H1 (cell line): ENCODE results near the gene CBX4. TPM values are rescaled to one million over a fixed set of nuclear protein-coding genes. Genes with fewer than 3 reads are reported as not detected.
A peak's percentile ranks its signal among the peaks of the same experiment; 100 is the strongest.

Experiments used
- CTCF ChIA-PET: fragments of 300-600 bp; sonication (Branson Sonifier 250); formaldehyde crosslinking; loops from one replicate; lab custom pipeline; 2021; ENCODE audit not compliant: partially characterized antibody; lab: Charles Lee
- POLR2A ChIA-PET: fragments of 300-600 bp; sonication (Branson Sonifier 250); formaldehyde crosslinking; loops from one replicate; lab custom pipeline; 2021; ENCODE audit warnings: inconsistent platforms; ENCODE audit not compliant: partially characterized antibody; lab: Charles Lee
- DNase-seq, 2 experiments: peaks; one replicate each; pipeline versions ENCODE4 v3.0.0 to v3.0.0-alpha.2; 2010 to 2022; ENCODE audit warnings: low spot score in 2 of 2, low read depth in 1 of 2, mixed read lengths in 1 of 2
- FAIRE-seq: peaks from 2 replicates; lab custom pipeline; 2011; peaks lifted over from hg19 to GRCh38; lab: Jason Lieb, UNC
- H2AFZ ChIP-seq: 2 replicates; pipeline ENCODE4 v1.8.1; 2012; ENCODE audit warnings: low read length, inconsistent platforms
- H2AK5ac ChIP-seq: 2 replicates; pipeline ENCODE4 v1.6.1; 2013; ENCODE audit warnings: low read depth, low read length
- H2BK120ac ChIP-seq: replicated peaks from 2 replicates; pipeline ENCODE3; 2013; ENCODE audit warnings: low read depth, low read length, inconsistent platforms
- H2BK12ac ChIP-seq: 2 replicates; pipeline ENCODE4 v1.6.1; 2013; ENCODE audit warnings: low read depth, low read length
- H2BK15ac ChIP-seq: 2 replicates; pipeline ENCODE4 v1.6.1; 2013; ENCODE audit warnings: low read length
- H2BK20ac ChIP-seq: 2 replicates; pipeline ENCODE4 v1.6.1; 2013; ENCODE audit warnings: low read length
- H2BK5ac ChIP-seq: 2 replicates; pipeline ENCODE4 v1.6.1; 2013; ENCODE audit warnings: low read depth, low read length
- H3K14ac ChIP-seq: 2 replicates; pipeline ENCODE4 v1.6.1; 2013; ENCODE audit warnings: inconsistent platforms; ENCODE audit not compliant: insufficient read length
- H3K18ac ChIP-seq: 2 replicates; pipeline ENCODE4 v1.6.1; 2013; ENCODE audit warnings: low read length; ENCODE audit errors: extremely low read depth
- H3K23ac ChIP-seq: 2 replicates; pipeline ENCODE4 v1.6.1; 2013; ENCODE audit warnings: inconsistent platforms; ENCODE audit not compliant: insufficient read length
- H3K23me2 ChIP-seq: 2 replicates; pipeline ENCODE4 v1.6.1; 2013; ENCODE audit warnings: low read depth, low read length
- H3K27ac ChIP-seq: 2 replicates; pipeline ENCODE4 v1.6.1; 2011; ENCODE audit warnings: low read depth, low read length, inconsistent platforms
- H3K27me3 ChIP-seq, 4 experiments: replicated peaks in 1 of 4; 1 replicate in 1 of 4; 2 replicates in 3 of 4; pipeline versions ENCODE4 v1.6.1 to v1.8.1; 2011 to 2013; ENCODE audit warnings: low read length in 3 of 4, mild to moderate bottlenecking in 3 of 4, inconsistent platforms in 2 of 4, mixed read lengths in 2 of 4, moderate library complexity in 1 of 4; ENCODE audit not compliant: control insufficient read depth in 3 of 4, insufficient read depth in 3 of 4; ENCODE audit errors: extremely low read depth in 1 of 4
- H3K36me3 ChIP-seq, 4 experiments: 2 replicates each; pipeline versions ENCODE4 v1.6.1 to v1.8.1; 2011 to 2013; ENCODE audit warnings: mild to moderate bottlenecking in 4 of 4, low read length in 3 of 4, moderate library complexity in 2 of 4, control low read depth in 1 of 4, inconsistent platforms in 1 of 4; ENCODE audit not compliant: insufficient read depth in 4 of 4, control insufficient read depth in 2 of 4
- H3K4ac ChIP-seq: replicated peaks from 2 replicates; pipeline ENCODE3; 2013; ENCODE audit warnings: low read length, low read depth, mixed read lengths, inconsistent platforms; ENCODE audit not compliant: insufficient read length
- H3K4me1 ChIP-seq, 4 experiments: replicated peaks in 1 of 4; 1 replicate in 1 of 4; 2 replicates in 3 of 4; pipeline versions ENCODE4 v1.6.1 to v1.8.1; 2011 to 2013; ENCODE audit warnings: low read length in 3 of 4, inconsistent platforms in 2 of 4, mixed read lengths in 1 of 4; ENCODE audit not compliant: insufficient read depth in 4 of 4, control insufficient read depth in 3 of 4
- H3K4me2 ChIP-seq, 2 experiments: 2 replicates each; pipeline versions ENCODE4 v1.6.1 to v1.8.1; 2011 to 2013; ENCODE audit warnings: low read depth in 2 of 2, low read length in 2 of 2, control low read depth in 1 of 2, inconsistent platforms in 1 of 2, mild to moderate bottlenecking in 1 of 2; ENCODE audit not compliant: insufficient read depth in 1 of 2
- H3K4me3 ChIP-seq, 4 experiments: fragments of 200-600, 300-600 bp in 1 of 4; sonication (generic), shearing (Covaris generic), sonication (Bioruptor Twin) in 1 of 4; 2 replicates each; pipeline versions ENCODE4 v1.5.1 to v1.8.1; 2011 to 2016; ENCODE audit warnings: low read length in 4 of 4, low read depth in 3 of 4, control low read depth in 2 of 4, inconsistent platforms in 2 of 4, mild to moderate bottlenecking in 2 of 4, mixed read lengths in 1 of 4, moderate library complexity in 1 of 4; ENCODE audit not compliant: insufficient read depth in 2 of 4; ENCODE audit errors: extremely low read depth in 1 of 4
- H3K56ac ChIP-seq: replicated peaks from 2 replicates; pipeline ENCODE3; 2013; ENCODE audit warnings: low read depth, mild to moderate bottlenecking, mixed read lengths, low read length, inconsistent platforms; ENCODE audit not compliant: insufficient read length
- H3K79me1 ChIP-seq: 2 replicates; pipeline ENCODE4 v1.6.1; 2013; ENCODE audit warnings: low read depth, low read length, control low read depth
- H3K79me2 ChIP-seq, 2 experiments: 2 replicates each; pipeline versions ENCODE4 v1.6.1 to v1.8.1; 2012 to 2013; ENCODE audit warnings: low read length in 2 of 2, mild to moderate bottlenecking in 2 of 2, inconsistent platforms in 1 of 2; ENCODE audit not compliant: insufficient read depth in 2 of 2, control insufficient read depth in 1 of 2
- H3K9ac ChIP-seq, 4 experiments: replicated peaks in 1 of 4; 1 replicate in 1 of 4; 2 replicates in 3 of 4; pipeline versions ENCODE4 v1.6.1 to v1.8.1; 2011 to 2013; ENCODE audit warnings: low read depth in 3 of 4, low read length in 3 of 4, control low read depth in 2 of 4, mild to moderate bottlenecking in 2 of 4, moderate library complexity in 2 of 4, inconsistent platforms in 1 of 4; ENCODE audit errors: extremely low read depth in 1 of 4
- H3K9me3 ChIP-seq, 2 experiments: 2 replicates each; pipeline versions ENCODE4 v1.6.1 to v1.8.1; 2012 to 2013; ENCODE audit warnings: mild to moderate bottlenecking in 2 of 2, moderate library complexity in 2 of 2, control low read depth in 1 of 2, inconsistent platforms in 1 of 2, low read depth in 1 of 2, low read length in 1 of 2, mixed read lengths in 1 of 2; ENCODE audit not compliant: insufficient read depth in 2 of 2
- H4K20me1 ChIP-seq, 2 experiments: replicated peaks in 1 of 2; 2 replicates each; pipeline versions ENCODE3 to v1.8.1; 2011 to 2013; ENCODE audit warnings: inconsistent platforms in 2 of 2, low read length in 2 of 2, mild to moderate bottlenecking in 1 of 2; ENCODE audit not compliant: insufficient read depth in 2 of 2, control insufficient read depth in 1 of 2
- H4K5ac ChIP-seq: 2 replicates; pipeline ENCODE4 v1.6.1; 2013; ENCODE audit warnings: low read length, low read depth, mixed read lengths, inconsistent platforms; ENCODE audit not compliant: insufficient read length
- H4K8ac ChIP-seq: 2 replicates; pipeline ENCODE4 v1.8.0; 2013; ENCODE audit warnings: mild to moderate bottlenecking, moderate library complexity, low read length, inconsistent platforms; ENCODE audit not compliant: insufficient read depth; ENCODE audit errors: extremely low read depth
- H4K91ac ChIP-seq: replicated peaks from 2 replicates; pipeline ENCODE3; 2013; ENCODE audit warnings: low read length, mixed read lengths, inconsistent platforms; ENCODE audit not compliant: insufficient read length
- ATF2 ChIP-seq: IDR thresholded peaks from 2 replicates; pipeline ENCODE4 v1.6.1; 2012; ENCODE audit warnings: low read length, inconsistent platforms
- WGBS, 2 experiments: shearing (Covaris generic) in 1 of 2; methylation state at CpG; one replicate each; pipeline versions ENCODE4 v1.1.6 to v1.1.7; 2013 to 2015; ENCODE audit warnings: low lambda C conversion rate in 2 of 2, mixed read lengths in 2 of 2, inconsistent platforms in 1 of 2, low coverage in 1 of 2, missing lambda C conversion rate in 1 of 2; ENCODE audit not compliant: insufficient replicate concordance in 2 of 2, insufficient coverage in 1 of 2, insufficient read length in 1 of 2; ENCODE audit errors: extremely low coverage in 1 of 2, missing lambda C conversion rate in 1 of 2; 5-methylcytosine and 5-hydroxymethylcytosine counted together
- polyA plus RNA-seq, 7 experiments: library from polyadenylated mRNA; depleted of rRNA in 3 of 7; stranded (reverse) in 5 of 7; unstranded in 2 of 7; fragments of >200 nt in 5 of 7; fragments of 200-250 nt in 2 of 7; gene quantifications; 1 replicate in 5 of 7; 2 replicates in 1 of 7; 4 replicates in 1 of 7; pipeline versions ENCODE4 v1.2.1 to v1.2.3, GENCODE V29; 2011 to 2013; ENCODE audit warnings: missing spikeins in 2 of 7, mixed read lengths in 2 of 7
- total RNA-seq: library from RNA; stranded (reverse); fragmentation: NEBNext Ultra II Directional; extraction: Animal tissue kit (Norgen Biotek cat#: 25700); gene quantifications from 2 replicates; pipeline ENCODE4 v1.2.1, GENCODE V29; 2021

CBX4 gene
- total and polyA plus RNA-seq, 2 of the 8 experiments (the other 6 are each of a cell fraction or from before 2014, with no cell fraction given) = 1.8 to 4.0 TPM

DNA sequence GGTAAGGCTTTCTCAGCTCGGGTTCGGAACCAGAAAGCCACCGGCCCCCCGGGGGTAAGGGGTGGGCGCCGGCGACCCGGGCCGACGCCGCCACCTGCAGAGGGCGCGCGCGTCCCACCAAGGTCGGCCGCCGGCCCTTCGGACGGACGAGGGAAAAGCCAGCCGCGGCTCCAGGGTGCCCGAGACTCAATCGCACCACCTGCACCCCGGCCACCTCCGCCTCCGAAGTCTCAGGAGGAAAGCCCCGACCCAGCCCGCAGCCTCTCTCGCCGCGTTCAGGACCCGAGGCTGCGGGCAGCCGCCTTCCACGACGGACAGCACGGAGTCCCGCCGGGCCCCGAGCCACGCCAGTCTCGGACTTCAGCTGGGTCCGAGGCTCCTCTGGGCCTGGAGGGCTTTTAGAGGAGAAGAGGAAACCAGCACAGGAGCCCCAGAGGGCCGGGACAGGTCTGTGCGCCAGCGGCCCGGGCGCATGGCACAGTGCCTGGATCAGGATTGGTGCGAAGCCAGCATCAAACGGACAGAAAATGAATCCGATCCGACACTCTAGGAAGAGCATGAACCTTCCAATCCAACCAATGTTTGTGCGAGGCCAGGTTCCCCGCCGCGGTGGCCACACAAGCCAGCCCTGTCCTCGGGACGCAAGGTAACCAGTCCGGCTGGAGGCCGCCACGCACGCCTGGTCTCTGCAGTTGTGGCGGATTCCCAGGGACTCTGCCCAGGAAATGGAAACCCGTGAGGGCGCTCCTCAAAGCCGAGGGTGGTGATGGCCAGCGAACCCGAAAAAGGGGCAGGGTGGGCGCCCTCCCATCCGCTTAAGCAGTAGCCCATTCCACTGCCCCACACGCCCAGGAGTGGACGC, 49.1 kb downstream of the CBX4 start:
- H3K9me3 ChIP-seq = no peaks in the 10 kb centered on the region
- DNase-seq (no peak), FAIRE-seq (no peak)
- no peak overlapping the region for H4K5ac ChIP-seq
- ChIA-PET CTCF (interaction anchor here (0.5 to 4.3 kb wide), 36 partner anchors 10 to 231 kb away, joined by 3 to 88 read pairs (median 4); partner anchors contain the start of gene CBX2), POLR2A (interaction anchor here (0.6 to 3.2 kb wide), 19 partner anchors 9 to 50 kb away, joined by 3 to 20 read pairs (median 5); partner anchors contain the start of genes CBX2 and CBX4)
- peaks cover 3% of the 10 kb centered on the region; the same call in 1 of the 2 replicates for H3K23me2 ChIP-seq
- H3K79me2 ChIP-seq = no peaks in the 10 kb centered on the region
- H3K4me1 ChIP-seq = peaks cover 7 to 48% (median 34%) of the 10 kb centered on the region in 4 experiments
- no peak overlapping the region for H3K27ac ChIP-seq
- H4K20me1 ChIP-seq = peaks cover 34 to 39% of the 10 kb centered on the region in 2 experiments
- H2BK12ac ChIP-seq = no peak overlapping the region
- H3K4ac ChIP-seq = no peak overlapping the region
- H2BK5ac ChIP-seq = peak overlapping the region; percentile 7; the same call in 1 of the 2 replicates
- H2BK15ac ChIP-seq = no peak overlapping the region; the same call in 1 of the 2 replicates
- H2BK20ac ChIP-seq = no peak overlapping the region
- H3K4me3 ChIP-seq = peak overlapping the region; percentile 18 to 62 (median 29); a peak in 7 of 8 replicates
- H3K14ac ChIP-seq = no peak overlapping the region
- no peak overlapping the region; the same call in 1 of the 2 replicates for H3K18ac ChIP-seq
- H3K27me3 ChIP-seq = peaks cover 45 to 71% (median 65%) of the 10 kb centered on the region in 4 experiments
- no peak overlapping the region for H3K9ac ChIP-seq
- WGBS, 2 experiments = 20% methylated on average over 48 of the region's 74 CpGs; no CpG with 5 or more reads in 1 of the 2 experiments
- H3K36me3 ChIP-seq = peaks cover under 1 to 9% (median 5%) of the 10 kb centered on the region in 4 experiments; a peak in 4 of 8 replicates
- no peak overlapping the region for H2BK120ac ChIP-seq
- peak overlapping the region; percentile 12 to 74 for H3K4me2 ChIP-seq
- no peak overlapping the region for H3K56ac ChIP-seq
- H2AFZ ChIP-seq = no peak overlapping the region
- no peak overlapping the region for H3K23ac ChIP-seq
- H4K91ac ChIP-seq = no peak overlapping the region
- peaks cover 1% of the 10 kb centered on the region; the same call in 1 of the 2 replicates for H3K79me1 ChIP-seq
- peak overlapping the region; percentile 84 for H4K8ac ChIP-seq
- no peak overlapping the region for H2AK5ac ChIP-seq
- TF ChIP-seq ATF2 = no peak
